Dedifferentiated amniotic fluid mesenchymal stem cell (primary cell): ENCODE data around the gene SERPIND1.

Experiments used
- DNase-seq: peaks from one replicate; pipeline ENCODE4 v3.0.0-alpha.2; 2016; ENCODE audit errors: extremely low spot score

Gene SERPIND1

GRCh38 chr22:20792221-20792965, 18.5 kb downstream of the SERPIND1 start:
- DNase-seq = no peak

DNA sequence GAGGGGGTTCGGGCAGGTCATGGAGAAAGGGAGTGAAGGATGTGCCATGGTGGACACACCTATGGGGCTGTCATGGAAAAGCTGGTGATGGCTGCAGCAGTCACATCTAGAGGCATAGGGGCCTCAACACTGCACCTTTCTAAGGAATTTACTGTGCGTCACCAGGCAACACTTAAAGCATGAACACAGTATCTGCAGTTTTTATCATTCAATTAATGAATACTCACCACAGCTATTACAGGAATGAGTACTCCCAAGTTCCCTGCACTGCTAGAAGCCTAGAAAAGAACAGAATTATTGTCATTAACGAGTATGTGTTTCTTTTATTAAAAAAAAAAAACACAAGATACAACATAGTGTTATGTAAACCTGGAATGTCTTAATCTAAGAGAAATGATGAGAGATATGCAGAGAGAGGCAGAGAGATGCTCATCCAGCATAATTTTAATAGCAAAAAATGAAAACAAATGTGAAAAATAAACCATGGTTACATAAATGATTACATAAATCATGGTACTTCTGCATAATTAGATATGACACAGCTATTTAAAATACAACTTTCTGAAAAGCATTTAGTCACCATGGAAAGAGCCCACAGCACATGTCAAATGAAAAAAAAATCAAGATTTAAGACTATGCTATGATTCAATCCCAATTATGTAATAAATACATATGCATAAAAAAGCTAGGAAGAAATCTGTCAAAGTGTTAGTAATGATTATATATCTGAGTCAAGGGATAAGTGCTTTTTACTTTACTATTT, 19.2 kb downstream of the SERPIND1 start:
- DNase-seq = no peak

GRCh38 chr22:20793748-20794649, 20.1 kb downstream of the SERPIND1 start:
- no peak for DNase-seq

DNA sequence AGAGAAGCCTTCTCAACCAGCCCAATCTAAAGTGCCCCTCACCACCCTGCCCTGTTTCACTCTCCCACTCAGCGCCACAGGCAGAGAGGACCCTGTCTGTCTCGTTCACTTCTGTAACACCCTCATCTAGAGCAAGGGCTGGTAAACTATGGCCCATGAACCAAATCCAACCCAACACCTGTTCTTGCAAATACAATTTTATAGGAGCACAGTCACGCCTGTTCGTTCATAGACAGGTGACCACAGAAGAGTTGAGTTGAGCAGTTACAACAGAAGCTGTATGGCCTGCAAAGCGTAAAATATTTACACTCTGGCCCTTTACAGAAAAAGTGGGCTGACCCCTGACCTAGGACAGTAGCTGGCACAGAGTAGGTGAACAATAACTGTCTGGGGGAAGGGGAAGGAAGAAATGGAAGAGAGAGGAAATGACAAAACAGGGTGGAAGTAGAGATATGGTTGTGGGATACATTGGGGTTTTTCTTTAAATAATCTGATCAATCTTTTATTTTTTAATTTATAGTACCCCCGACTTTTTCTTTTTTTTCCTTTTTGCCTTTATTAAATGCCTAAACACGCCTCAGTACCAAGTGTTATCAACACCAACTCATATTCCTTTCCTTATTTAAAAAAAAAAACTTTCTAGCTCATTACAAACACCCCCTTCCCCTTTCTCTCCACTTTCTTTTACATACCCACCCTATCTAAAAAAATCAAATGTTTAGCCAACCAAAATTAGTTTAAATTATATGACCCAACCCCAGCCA, 20.9 kb downstream of the SERPIND1 start:
- DNase-seq = no peak

- no peak for DNase-seq
Measured at GRCh38 chr22:20796731-20797130, 22.8 kb downstream of the SERPIND1 start.

DNA sequence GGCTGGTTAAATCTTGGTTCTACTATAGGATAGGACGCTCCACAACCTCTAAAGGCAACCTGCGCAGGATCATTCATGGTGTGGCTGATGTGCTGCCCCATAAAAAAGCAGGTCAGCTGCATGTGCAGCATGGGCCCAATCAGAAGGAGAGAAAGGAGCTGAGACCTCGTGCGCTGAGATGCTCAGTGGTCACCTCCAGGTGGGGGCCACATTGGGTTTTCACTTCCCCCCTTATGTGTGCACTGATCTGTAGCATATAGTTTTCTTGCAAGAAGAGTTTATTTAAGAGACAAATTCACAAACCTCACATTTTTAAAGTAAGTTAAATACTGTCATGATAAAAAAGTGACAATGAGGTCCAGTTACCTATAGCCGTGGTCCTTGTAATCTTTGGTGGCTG, 24.3 kb downstream of the SERPIND1 start:
- DNase-seq = no peak

DNA sequence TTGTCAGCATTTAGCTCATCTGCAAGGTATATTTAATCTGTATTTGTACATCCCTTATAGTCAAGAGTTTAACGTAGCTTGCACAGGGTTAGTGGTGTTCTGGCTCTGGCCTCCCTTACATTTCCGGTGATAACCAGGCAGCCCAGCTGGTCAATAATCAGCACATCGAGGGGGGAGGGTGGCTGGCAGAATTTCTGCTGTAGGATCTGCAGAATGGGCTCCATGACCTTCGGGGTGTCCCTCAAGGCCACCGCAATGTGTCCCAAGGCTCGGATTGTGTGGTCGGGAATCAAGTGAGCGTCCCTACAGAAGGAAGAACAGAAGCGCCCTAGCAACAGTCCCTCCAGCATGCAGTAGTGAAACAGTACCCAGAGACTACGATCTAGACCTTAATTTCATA, 25.1 kb downstream of the SERPIND1 start:
- no peak for DNase-seq

- DNase-seq = no peak
Measured at GRCh38 chr22:20799449-20799848, 25.5 kb downstream of the SERPIND1 start.

- DNase-seq = no peak
Measured at GRCh38 chr22:20802452-20802851, 28.5 kb downstream of the SERPIND1 start.

- no peak for DNase-seq
Measured at GRCh38 chr22:20802922-20803553, 29.1 kb downstream of the SERPIND1 start.

GRCh38 chr22:20803696-20804324, 29.9 kb downstream of the SERPIND1 start:
- DNase-seq = no peak

- no peak for DNase-seq
Measured at GRCh38 chr22:20804650-20805049, 30.7 kb downstream of the SERPIND1 start.

DNA sequence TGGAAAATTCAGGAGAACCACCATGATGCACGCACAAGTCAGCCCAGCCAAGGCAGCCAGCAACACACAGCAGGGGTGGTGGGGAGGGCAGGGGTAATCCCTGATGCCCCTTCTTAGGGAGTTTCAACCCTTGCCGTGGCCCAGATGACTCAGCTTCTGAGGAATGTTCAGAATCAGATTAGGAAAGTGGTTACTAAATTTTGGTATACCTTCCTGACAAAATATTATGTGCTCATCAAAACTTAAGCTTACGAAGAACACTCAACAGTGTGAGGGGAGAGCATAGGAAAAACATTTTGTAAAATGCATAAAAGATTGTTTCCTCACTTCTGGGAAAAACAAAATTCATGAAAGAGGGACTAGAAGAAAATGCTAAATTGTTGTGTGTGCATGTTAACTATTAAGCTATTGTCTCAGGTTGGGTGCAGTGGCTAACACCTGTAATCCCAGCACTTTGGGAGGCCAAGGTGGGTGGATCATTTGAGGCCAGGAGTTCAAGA, 32.1 kb downstream of the SERPIND1 start:
- DNase-seq = no peak

DNA sequence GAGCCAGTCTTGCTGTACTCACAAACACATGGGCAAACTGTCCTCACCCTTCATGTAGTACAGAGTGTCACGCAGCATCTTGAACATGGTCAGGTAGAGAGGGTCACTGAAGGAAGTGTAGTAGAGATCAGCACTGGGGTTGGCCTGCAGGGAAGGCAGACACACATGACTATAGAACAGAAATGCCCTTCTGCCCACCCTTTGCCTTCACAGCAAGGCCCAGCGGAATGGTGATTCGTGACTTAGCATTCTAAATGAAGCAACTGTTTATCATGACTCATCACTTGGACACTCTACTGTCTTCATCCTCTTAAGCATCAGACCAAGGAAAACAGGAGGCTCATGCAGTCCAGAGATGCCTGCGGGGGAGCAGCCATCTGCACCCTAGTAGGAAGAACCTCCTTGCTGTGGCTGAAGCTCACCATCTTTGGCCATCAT, 33.4 kb downstream of the SERPIND1 start:
- DNase-seq = peak; percentile 72

GRCh38 chr22:20808844-20809243, 34.9 kb downstream of the SERPIND1 start:
- DNase-seq = no peak

GRCh38 chr22:20809538-20810185, 35.7 kb downstream of the SERPIND1 start:
- no peak for DNase-seq

- no peak for DNase-seq
Measured at GRCh38 chr22:20810645-20811044, 36.7 kb downstream of the SERPIND1 start.

DNA sequence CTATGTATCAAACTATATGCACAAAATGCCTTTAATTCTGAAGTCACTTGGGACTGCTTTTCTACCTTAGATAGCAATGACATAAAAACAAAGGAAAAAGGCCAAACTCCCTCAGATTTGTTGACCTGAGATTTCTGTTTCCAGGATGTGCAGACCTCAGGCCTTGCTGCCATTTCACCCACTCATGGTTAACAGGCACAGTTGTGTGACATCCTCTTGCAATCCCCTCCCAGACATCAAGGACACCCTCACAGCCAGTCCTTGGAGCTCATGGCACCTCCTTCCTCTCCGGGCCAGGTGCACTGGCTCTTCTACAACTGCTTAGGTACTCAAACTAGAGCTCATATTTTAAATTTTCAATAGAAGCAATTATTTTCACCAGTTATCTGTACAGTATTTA, 37.3 kb downstream of the SERPIND1 start:
- DNase-seq = no peak

- DNase-seq = no peak
Measured at GRCh38 chr22:20811971-20812660, 38.2 kb downstream of the SERPIND1 start.
